Stimulated activated memory B cell treated with anti-CD40 and anti-IgM and Interleukin-4, amounts not matched to agents 10 μg/mL and 1 μg/mL and 100 μg/mL, for 72 hours (primary cell): ENCODE results near the gene FANCD2.
"Not testable (repeated sequence)": the region's sequence is repeated elsewhere in the genome, so short reads cannot be mapped to it uniquely, and the experiment has no call there.

Source experiments
- ATAC-seq: fragments of 150-1000 bp; cut with Tn5 transposase; 2 replicates; pipeline ENCODE4 v1.10.0; 2021
- H3K27ac Mint-ChIP-seq: one replicate; pipeline ENCODE4 v1.8.0; 2022; ENCODE audit warnings: mild to moderate bottlenecking, mixed read lengths
- H3K27me3 Mint-ChIP-seq: one replicate; pipeline ENCODE4 v1.8.0; 2022; ENCODE audit warnings: mixed read lengths
- H3K36me3 Mint-ChIP-seq: one replicate; pipeline ENCODE4 v1.8.0; 2022; ENCODE audit warnings: mixed read lengths
- H3K4me1 Mint-ChIP-seq: one replicate; pipeline ENCODE4 v1.8.0; 2022; ENCODE audit warnings: mixed read lengths
- H3K4me3 Mint-ChIP-seq: one replicate; pipeline ENCODE4 v1.8.0; 2022; ENCODE audit warnings: mild to moderate bottlenecking, moderate library complexity, mixed read lengths
- H3K9me3 Mint-ChIP-seq: one replicate; pipeline ENCODE4 v1.8.0; 2022; ENCODE audit warnings: mixed read lengths

Gene FANCD2

DNA sequence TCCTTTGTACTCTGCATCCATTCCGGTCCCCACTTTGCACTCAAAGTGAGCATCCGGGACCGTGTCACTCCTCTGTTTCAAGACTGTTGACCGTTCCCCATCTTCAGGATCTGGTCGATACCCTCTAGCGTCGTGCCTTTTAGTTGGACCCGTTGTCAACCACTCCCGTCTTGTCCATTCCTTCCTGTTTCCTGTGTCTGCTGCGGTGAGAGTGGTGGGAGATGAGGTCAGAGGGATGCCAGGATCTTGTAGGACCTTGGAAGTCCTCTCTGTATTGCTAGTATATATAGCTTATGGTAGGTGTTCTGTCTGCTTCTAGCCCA lies 89.9 kb downstream of the FANCD2 start:
- Mint-ChIP-seq H3K4me1 (peaks cover 30% of the 10 kb centered on the region), H3K36me3 (peaks cover 5% of the 10 kb centered on the region), H3K27ac (peak overlapping the region; percentile 92), H3K9me3 (no peaks in the 10 kb centered on the region), H3K4me3 (peak overlapping the region; percentile 91), H3K27me3 (no peaks in the 10 kb centered on the region)
- ATAC-seq, result peak; percentile 18

DNA sequence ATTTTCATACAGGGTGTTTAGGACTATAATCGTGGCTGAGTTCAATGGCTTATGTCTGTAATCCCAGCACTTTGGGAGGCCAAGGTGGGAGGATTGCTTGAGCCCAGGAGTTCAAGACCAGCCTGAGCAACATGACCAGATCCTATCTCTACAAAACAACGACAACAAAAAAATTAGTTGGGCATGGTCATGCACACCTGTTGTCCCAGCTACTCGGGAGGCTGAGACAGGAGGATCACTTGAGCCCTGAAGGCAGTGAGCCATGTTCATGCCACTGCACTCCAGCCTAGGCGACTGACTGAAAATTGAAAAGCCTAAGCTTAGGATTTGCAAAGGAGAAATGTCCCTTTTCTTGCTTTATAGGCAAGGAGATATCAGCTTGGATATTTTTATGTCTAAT lies 90.7 kb downstream of the FANCD2 start:
- Mint-ChIP-seq H3K36me3 (peaks cover 8% of the 10 kb centered on the region), H3K27ac (peak overlapping the region; percentile 92), H3K4me3 (peak overlapping the region; percentile 91), H3K9me3 (no peaks in the 10 kb centered on the region), H3K27me3 (no peaks in the 10 kb centered on the region), H3K4me1 (peaks cover 32% of the 10 kb centered on the region)
- no peak for ATAC-seq

DNA sequence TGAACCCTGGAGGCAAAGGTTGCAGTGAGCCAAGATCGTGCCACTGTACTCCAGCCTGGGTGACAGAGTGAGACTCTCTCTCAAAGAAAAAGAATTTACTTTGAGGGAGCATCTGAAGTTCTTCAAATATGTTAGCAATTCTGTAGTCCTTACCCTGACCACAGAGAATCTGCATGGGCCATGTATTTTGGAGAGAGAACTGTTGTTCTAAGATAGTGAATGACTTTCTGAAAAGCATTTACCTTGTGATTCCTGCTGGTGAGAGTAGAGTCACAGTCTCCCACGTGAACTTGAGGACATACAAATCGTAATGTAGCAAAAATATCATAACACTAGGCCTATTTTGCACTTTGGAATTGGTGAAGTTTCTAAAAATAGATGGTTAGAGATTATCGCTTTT lies 93.1 kb downstream of the FANCD2 start:
- peaks cover 19% of the 10 kb centered on the region for H3K36me3 Mint-ChIP-seq

DNA sequence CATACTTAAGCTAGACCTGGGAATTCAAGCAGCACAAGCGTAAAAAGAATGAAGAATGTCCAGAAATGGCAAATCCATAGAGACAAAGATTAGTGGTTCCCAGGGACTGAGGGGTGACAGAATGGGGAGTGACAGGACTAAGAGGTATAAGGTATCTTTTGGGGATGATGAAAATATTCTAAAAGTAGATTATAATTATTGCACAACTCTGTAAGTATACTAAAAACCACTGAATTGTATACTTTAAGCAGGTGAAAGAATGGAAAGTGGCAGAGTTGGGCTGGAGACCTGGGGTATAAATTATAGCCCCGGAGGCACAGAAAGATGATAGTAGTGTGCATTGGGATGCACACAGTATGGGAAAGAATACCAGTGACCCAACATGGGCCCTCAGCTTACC lies 94.8 kb downstream of the FANCD2 start:
- ATAC-seq, result no peak
- H3K36me3 Mint-ChIP-seq, result peaks cover 33% of the 10 kb centered on the region
- H3K27ac Mint-ChIP-seq, result no peak overlapping the region
- H3K27me3 Mint-ChIP-seq, result no peaks in the 10 kb centered on the region
- no peaks in the 10 kb centered on the region for H3K9me3 Mint-ChIP-seq
- no peak overlapping the region for H3K4me3 Mint-ChIP-seq
- peaks cover 35% of the 10 kb centered on the region for H3K4me1 Mint-ChIP-seq

More for the DNA sequence above, 93.1 kb downstream of the FANCD2 start:
- H3K27ac Mint-ChIP-seq, result no peak overlapping the region
- peaks cover 36% of the 10 kb centered on the region for H3K4me1 Mint-ChIP-seq
- no peak for ATAC-seq
- H3K4me3 Mint-ChIP-seq, result no peak overlapping the region
- no peaks in the 10 kb centered on the region for H3K9me3 Mint-ChIP-seq
- no peaks in the 10 kb centered on the region for H3K27me3 Mint-ChIP-seq

DNA sequence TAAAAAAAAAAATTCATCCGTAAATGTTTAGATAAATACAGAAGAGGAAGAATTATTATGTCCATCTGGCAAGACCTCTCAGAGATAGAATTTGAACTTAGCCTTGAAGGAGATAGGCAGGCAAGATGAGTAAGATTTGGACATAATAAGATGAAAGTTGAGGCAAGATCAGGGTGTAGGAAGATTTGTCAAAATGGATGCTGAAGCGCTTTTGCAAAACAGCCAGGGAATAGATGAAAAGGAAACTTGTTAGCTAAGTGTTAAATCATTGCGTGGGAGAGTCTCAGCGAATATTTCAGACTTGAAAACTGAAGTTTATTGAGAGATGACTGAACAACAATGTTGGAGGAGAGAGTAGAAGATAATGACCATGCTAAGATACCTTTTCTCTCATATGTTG lies 96.5 kb downstream of the FANCD2 start:
- no peak for ATAC-seq
- H3K27ac Mint-ChIP-seq, result no peak overlapping the region
- H3K27me3 Mint-ChIP-seq, result no peaks in the 10 kb centered on the region
- peaks cover 24% of the 10 kb centered on the region for H3K4me1 Mint-ChIP-seq
- no peaks in the 10 kb centered on the region for H3K9me3 Mint-ChIP-seq
- no peak overlapping the region for H3K4me3 Mint-ChIP-seq
- H3K36me3 Mint-ChIP-seq, result peaks cover 50% of the 10 kb centered on the region

DNA sequence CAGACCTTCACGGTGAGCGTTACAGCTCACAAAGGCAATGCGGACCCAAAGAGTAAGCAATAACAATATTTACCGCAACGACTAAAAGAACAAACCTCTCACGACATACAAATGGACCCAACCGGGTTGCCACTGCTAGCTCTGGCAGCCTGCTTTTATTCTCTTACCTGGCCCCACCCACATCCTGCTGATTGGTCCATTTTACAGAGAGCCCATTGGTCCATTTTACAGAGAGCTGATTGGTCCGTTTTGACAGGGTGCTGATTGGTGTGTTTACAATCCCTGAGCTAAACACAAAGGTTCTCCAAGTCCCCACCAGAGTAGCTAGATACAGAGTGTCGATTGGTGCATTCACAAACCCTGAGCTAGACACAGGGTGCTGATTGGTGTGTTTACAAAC lies 109.6 kb downstream of the FANCD2 start:
- H3K4me1 Mint-ChIP-seq, H3K36me3 Mint-ChIP-seq, H3K4me3 Mint-ChIP-seq, H3K9me3 Mint-ChIP-seq, H3K27ac Mint-ChIP-seq, H3K27me3 Mint-ChIP-seq, ATAC-seq: not testable (repeated sequence)

DNA sequence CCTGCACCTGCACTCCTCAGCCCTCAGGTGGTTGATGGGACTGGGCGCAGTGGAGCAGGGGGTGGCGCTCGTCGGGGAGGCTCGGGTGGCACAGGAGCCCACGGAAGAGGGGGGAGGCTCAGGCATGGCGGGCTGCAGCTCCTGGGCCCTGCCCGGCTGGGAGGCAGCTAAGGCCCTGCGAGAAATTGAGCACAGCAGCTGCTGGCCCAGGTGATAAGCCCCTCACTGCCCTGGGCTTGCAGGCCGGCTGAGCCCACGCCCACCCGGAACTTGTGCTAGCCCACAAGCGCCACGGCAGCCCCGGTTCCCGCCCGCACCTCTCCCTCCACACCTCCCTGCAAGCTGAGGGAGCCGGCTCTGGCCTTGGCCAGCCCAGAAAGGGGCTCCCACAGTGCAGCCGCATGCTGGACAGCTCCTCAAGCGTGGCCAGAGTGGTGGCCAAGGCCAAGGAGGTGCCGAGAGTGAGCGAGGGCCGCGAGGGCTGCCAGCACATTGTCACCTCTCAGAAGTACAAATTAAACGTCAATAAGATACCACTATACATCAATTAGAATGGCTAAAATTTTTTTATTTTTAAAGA lies 110.3 kb downstream of the FANCD2 start:
- Mint-ChIP-seq H3K4me3 (no peak overlapping the region), H3K4me1 (no peaks in the 10 kb centered on the region), H3K9me3 (no peaks in the 10 kb centered on the region), H3K27ac (no peak overlapping the region), H3K36me3 (no peaks in the 10 kb centered on the region), H3K27me3 (no peaks in the 10 kb centered on the region)
- ATAC-seq, result no peak

DNA sequence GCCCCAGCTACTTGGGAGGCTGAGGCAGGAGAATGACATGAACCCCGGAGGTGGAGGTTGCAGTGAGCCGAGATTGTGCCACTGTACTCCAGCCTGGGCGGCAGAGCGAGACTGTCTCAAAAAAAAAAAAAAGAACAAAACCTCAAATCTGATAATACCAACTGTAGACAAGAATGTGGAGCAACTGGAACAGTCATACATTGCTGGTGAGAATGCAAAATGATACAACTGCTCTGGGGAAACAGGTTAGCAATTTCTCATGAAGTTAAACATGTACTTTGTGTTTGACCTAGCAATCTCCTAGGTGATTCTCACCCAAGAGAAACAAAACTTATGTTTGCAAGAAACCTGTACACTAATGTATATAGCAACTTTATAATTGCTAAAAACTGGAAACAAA lies 110.9 kb downstream of the FANCD2 start:
- no peak for ATAC-seq
- H3K9me3 Mint-ChIP-seq, result no peaks in the 10 kb centered on the region
- no peaks in the 10 kb centered on the region for H3K27me3 Mint-ChIP-seq
- no peak overlapping the region for H3K27ac Mint-ChIP-seq
- no peaks in the 10 kb centered on the region for H3K36me3 Mint-ChIP-seq
- no peaks in the 10 kb centered on the region for H3K4me1 Mint-ChIP-seq
- no peak overlapping the region for H3K4me3 Mint-ChIP-seq

DNA sequence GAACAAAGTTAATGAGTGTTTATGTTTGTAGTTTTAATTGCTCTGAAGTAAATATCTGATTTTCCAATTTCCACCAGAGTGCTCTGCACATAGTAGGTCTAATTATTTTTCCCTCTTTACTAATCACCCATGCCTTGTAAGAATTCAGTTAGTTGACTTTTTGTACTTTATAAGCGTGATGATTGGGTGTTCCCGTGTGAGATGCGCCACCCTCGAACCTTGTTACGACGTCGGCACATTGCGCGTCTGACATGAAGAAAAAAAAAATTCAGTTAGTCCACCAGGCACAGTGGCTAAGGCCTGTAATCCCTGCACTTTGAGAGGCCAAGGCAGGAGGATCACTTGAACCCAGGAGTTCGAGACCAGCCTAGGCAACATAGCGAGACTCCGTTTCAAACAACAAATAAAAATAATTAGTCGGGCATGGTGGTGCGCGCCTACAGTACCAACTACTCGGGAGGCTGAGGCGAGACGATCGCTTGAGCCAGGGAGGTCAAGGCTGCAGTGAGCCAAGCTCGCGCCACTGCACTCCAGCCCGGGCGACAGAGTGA lies 114.8 kb downstream of the FANCD2 start:
- peaks cover 16% of the 10 kb centered on the region for H3K36me3 Mint-ChIP-seq
- no peaks in the 10 kb centered on the region for H3K9me3 Mint-ChIP-seq
- no peaks in the 10 kb centered on the region for H3K27me3 Mint-ChIP-seq
- peak overlapping the region; percentile 94 for H3K4me3 Mint-ChIP-seq
- peaks cover 27% of the 10 kb centered on the region for H3K4me1 Mint-ChIP-seq
- peak overlapping the region; percentile 89 for H3K27ac Mint-ChIP-seq
- no peak for ATAC-seq

DNA sequence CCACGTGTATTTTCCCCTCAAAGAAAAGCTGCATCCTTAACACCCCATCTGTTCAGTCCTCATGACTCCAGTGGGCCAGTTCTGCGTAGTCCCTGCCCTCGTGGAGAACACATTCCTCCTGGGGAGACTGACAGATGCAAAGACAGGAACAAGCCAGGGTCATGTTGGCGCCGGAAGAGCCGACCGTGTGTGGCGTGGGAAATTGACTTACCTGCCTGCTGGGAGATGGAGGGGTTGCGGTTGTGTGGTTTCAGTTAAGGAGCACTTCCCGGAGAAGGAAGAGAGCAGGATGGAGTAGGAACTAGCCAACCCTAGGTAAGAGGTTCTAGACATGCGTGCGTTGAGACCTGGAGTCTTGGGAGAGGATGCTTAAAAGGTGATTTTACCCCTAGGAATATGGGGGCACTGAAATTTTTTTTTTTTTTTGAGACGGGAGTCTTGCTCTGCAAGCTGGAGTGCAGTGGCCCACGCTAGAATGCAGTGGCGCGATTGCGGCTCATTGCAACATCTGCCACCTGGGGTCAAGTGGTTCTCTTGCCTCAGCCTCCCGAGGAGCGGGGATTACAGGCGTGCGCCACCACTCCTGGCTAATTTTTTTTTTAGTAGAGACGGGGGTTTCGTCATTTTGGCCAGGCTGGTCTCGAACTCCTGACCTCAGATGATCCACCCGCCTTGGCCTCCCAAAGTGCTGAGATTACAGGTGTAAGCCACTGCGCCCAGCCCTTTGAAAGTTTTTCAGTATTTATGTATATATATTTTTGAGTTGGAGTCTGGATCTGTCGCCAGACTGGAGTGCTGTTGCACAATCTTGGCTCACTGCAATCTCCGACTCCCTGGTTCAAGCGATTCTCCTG lies 116.7 kb downstream of the FANCD2 start:
- H3K9me3 Mint-ChIP-seq, result no peaks in the 10 kb centered on the region
- H3K27ac Mint-ChIP-seq, result peak overlapping the region; percentile 89
- no peaks in the 10 kb centered on the region for H3K27me3 Mint-ChIP-seq
- H3K4me3 Mint-ChIP-seq, result peak overlapping the region; percentile 94
- H3K36me3 Mint-ChIP-seq, result peaks cover 16% of the 10 kb centered on the region
- H3K4me1 Mint-ChIP-seq, result peaks cover 37% of the 10 kb centered on the region
- ATAC-seq, result no peak

DNA sequence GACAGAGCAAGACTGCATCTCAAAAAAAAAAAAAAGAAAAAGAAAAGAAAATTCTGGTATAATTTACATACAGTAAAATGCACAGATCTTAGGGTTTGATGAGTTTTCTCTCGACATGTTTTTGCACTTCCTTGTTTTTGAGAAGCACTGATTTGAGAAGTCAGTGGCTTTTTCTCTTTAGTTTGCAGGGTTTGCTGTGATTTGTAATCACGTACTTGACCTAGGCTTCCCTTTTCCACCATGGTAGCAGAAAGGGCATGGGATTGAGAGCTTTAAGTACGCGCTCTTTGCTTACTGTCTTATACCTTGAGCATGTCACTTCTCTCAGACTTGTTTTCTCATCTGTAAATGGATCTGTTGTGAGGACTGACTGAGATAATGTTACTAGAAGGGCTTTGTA lies 119.4 kb downstream of the FANCD2 start:
- Mint-ChIP-seq H3K4me3 (peak overlapping the region; percentile 65), H3K36me3 (peaks cover 36% of the 10 kb centered on the region), H3K27me3 (no peaks in the 10 kb centered on the region), H3K27ac (peak overlapping the region; percentile 49), H3K4me1 (peaks cover 55% of the 10 kb centered on the region), H3K9me3 (no peaks in the 10 kb centered on the region)
- ATAC-seq, result no peak

DNA sequence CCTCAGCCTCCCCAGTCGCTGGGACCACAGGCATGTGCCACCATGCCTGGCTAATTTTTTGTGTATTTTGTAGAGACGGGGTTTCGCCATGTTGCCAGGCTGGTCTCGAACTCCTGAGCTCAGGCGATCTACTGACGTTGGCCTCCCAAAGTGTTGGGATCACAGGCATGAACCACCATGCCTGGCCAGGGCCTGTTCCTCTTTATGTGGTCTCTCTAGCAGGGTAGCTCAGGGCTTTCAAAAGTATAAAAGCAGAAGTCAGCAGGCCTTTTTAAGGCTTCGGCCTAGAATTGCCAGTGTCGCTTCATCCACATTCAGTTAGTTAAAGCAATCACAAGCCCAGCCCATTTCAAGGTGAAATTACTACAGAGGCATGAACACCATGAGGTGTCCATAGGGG lies 123.0 kb downstream of the FANCD2 start:
- Mint-ChIP-seq H3K9me3 (no peaks in the 10 kb centered on the region), H3K27me3 (no peaks in the 10 kb centered on the region), H3K27ac (peak overlapping the region; percentile 94), H3K4me1 (peaks cover 39% of the 10 kb centered on the region), H3K36me3 (peaks cover 43% of the 10 kb centered on the region), H3K4me3 (peak overlapping the region; percentile 48)
- ATAC-seq, result peak; percentile 87

DNA sequence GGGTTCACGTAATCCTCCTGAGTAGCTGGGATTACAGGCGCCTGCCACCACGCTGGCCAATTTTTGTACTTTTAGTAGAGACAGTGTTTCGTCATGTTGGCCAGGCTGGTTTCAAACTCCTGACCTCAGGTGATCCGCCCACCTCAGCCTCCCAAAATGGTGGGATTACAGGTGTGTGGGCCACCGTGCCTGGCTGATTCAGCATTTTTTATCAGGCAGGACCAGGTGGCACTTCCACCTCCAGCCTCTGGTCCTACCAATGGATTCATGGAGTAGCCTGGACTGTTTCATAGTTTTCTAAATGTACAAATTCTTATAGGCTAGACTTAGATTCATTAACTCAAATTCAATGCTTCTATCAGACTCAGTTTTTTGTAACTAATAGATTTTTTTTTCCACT lies 124.8 kb downstream of the FANCD2 start:
- no peak for ATAC-seq
- no peaks in the 10 kb centered on the region for H3K27me3 Mint-ChIP-seq
- peaks cover 28% of the 10 kb centered on the region for H3K4me1 Mint-ChIP-seq
- peaks cover 48% of the 10 kb centered on the region for H3K36me3 Mint-ChIP-seq
- no peak overlapping the region for H3K27ac Mint-ChIP-seq
- H3K4me3 Mint-ChIP-seq, result no peak overlapping the region
- H3K9me3 Mint-ChIP-seq, result no peaks in the 10 kb centered on the region
